Stimulated activated naive CD4-positive, alpha-beta T cell treated with Interleukin-2 at 50 U/mL for 16 hours (primary cell): ENCODE data around the gene PACS2.
"Not testable (repeated sequence)": the region's sequence is repeated elsewhere in the genome, so short reads cannot be mapped to it uniquely, and the experiment has no call there.

Experiments
- DNase-seq: peaks from one replicate; lab custom pipeline; 2025; lab: John Stamatoyannopoulos, UW

The PACS2 gene

GRCh38 chr14:105332350-105332874 lies 17.9 kb downstream of the PACS2 start:
- no peak for DNase-seq

- no peak for DNase-seq
Measured at GRCh38 chr14:105333020-105333490, 18.5 kb downstream of the PACS2 start.

GRCh38 chr14:105333613-105334364 lies 19.2 kb downstream of the PACS2 start:
- no peak for DNase-seq

- DNase-seq: no peak
Measured at GRCh38 chr14:105334383-105335230, 20.1 kb downstream of the PACS2 start.

GRCh38 chr14:105335231-105335542 lies 20.6 kb downstream of the PACS2 start:
- not testable (repeated sequence) for DNase-seq

GRCh38 chr14:105335735-105336476 lies 21.4 kb downstream of the PACS2 start:
- no peak for DNase-seq

- DNase-seq: no peak
Measured at GRCh38 chr14:105336477-105337287, 22.1 kb downstream of the PACS2 start.

GRCh38 chr14:105337433-105337832 lies 22.9 kb downstream of the PACS2 start:
- DNase-seq: no peak

- no peak for DNase-seq
Measured at GRCh38 chr14:105337966-105338741, 23.6 kb downstream of the PACS2 start.

GRCh38 chr14:105340821-105341733 lies 26.5 kb downstream of the PACS2 start:
- DNase-seq: no peak

- no peak for DNase-seq
Measured at GRCh38 chr14:105343194-105343593, 28.6 kb downstream of the PACS2 start.

- DNase-seq: no peak
Measured at GRCh38 chr14:105346200-105346533, 31.6 kb downstream of the PACS2 start.

GRCh38 chr14:105346876-105347586 lies 32.5 kb downstream of the PACS2 start:
- no peak for DNase-seq

GRCh38 chr14:105347587-105347968 lies 33.0 kb downstream of the PACS2 start:
- no peak for DNase-seq

GRCh38 chr14:105348169-105348944 lies 33.8 kb downstream of the PACS2 start:
- no peak for DNase-seq

GRCh38 chr14:105348945-105349699 lies 34.6 kb downstream of the PACS2 start:
- no peak for DNase-seq

GRCh38 chr14:105349992-105350391 lies 35.4 kb downstream of the PACS2 start:
- DNase-seq: no peak
